ENCODE results near the gene ZC3H8. TPM values are rescaled to one million over a fixed set of nuclear protein-coding genes. Genes with fewer than 3 reads are reported as not detected.
A peak's percentile ranks its signal among the peaks of the same experiment; 100 is the strongest.

ZC3H8 gene
- 25.7 and 33.0 TPM in 2 replicates for total RNA-seq (2014; rRNA removed; shearing (Covaris generic); ENCODE audit: low replicate concordance)

- H3K4me2 ChIP-seq (ENCODE audit: low read depth, low read length, poor library complexity, severe bottlenecking) = peak within 1 kb of the TSS; percentile 79
- no peaks in the 10 kb centered on the region for H4K20me1 ChIP-seq (ENCODE audit: insufficient read depth, low read depth, low read length)
- H2AFZ ChIP-seq (ENCODE audit: low read length) = peak within 1 kb of the TSS; percentile 88; the same call in 1 of the 2 replicates
- H3K4me3 ChIP-seq (ENCODE audit: low read length) = peak within 1 kb of the TSS; percentile 73
- H3K27ac ChIP-seq (ENCODE audit: low read length) = peak within 1 kb of the TSS; percentile 70
- H3K27me3 ChIP-seq (ENCODE audit: low read length) = no peaks in the 10 kb centered on the region
- H3K9me3 ChIP-seq (ENCODE audit: low read length) = no peaks in the 10 kb centered on the region
- peak within 1 kb of the TSS; percentile 76 for H3K9ac ChIP-seq (ENCODE audit: low read length)
- DNase-seq = peak; percentile 98
- peaks cover 27% of the 10 kb centered on the region for H3K4me1 ChIP-seq (ENCODE audit: low read length)
- peaks cover 21% of the 10 kb centered on the region for H3K36me3 ChIP-seq (ENCODE audit: insufficient read depth, low read length)
- peaks cover 49% of the 10 kb centered on the region for H3K79me2 ChIP-seq (ENCODE audit: low read length)
- no peaks in the 10 kb centered on the region; the same call in 1 of the 2 replicates for H3K9me2 ChIP-seq (replicated peaks; ENCODE audit: insufficient read depth, low read length)
Observed at GRCh38 chr2:112254466-112255240, at the start of gene ZC3H8. TSS of gene ZC3H8 (minus strand) at chr2:112255042. CDS start at chr2:112254981, 61 bp downstream.

- H3K9ac ChIP-seq (ENCODE audit: low read length) = no peak overlapping the region
- DNase-seq = no peak
- peaks cover 9% of the 10 kb centered on the region for H3K4me1 ChIP-seq (ENCODE audit: low read length)
- H3K36me3 ChIP-seq (ENCODE audit: insufficient read depth, low read length) = no peaks in the 10 kb centered on the region
- H3K4me2 ChIP-seq (ENCODE audit: low read depth, low read length, poor library complexity, severe bottlenecking) = no peak overlapping the region
- no peaks in the 10 kb centered on the region for H3K9me2 ChIP-seq (replicated peaks; ENCODE audit: insufficient read depth, low read length)
- no peaks in the 10 kb centered on the region for H4K20me1 ChIP-seq (ENCODE audit: insufficient read depth, low read depth, low read length)
- H3K27me3 ChIP-seq (ENCODE audit: low read length) = no peaks in the 10 kb centered on the region
- no peaks in the 10 kb centered on the region for H3K9me3 ChIP-seq (ENCODE audit: low read length)
- no peak overlapping the region for H3K27ac ChIP-seq (ENCODE audit: low read length)
- H2AFZ ChIP-seq (ENCODE audit: low read length) = no peak overlapping the region
- H3K79me2 ChIP-seq (ENCODE audit: low read length) = no peaks in the 10 kb centered on the region
- no peak overlapping the region for H3K4me3 ChIP-seq (ENCODE audit: low read length)
Observed at GRCh38 chr2:112304298-112304941, 49.6 kb upstream of the ZC3H8 start.

GRCh38 chr2:112301973-112302372 is 47.1 kb upstream of the ZC3H8 start:
- Histone ChIP-seq H3K9me2 (replicated peaks; ENCODE audit: insufficient read depth, low read length) (no peaks in the 10 kb centered on the region), H3K9ac (ENCODE audit: low read length) (no peak overlapping the region), H2AFZ (ENCODE audit: low read length) (no peak overlapping the region), H3K79me2 (ENCODE audit: low read length) (no peaks in the 10 kb centered on the region), H3K9me3 (ENCODE audit: low read length) (no peaks in the 10 kb centered on the region), H3K4me3 (ENCODE audit: low read length) (no peak overlapping the region), H3K4me1 (ENCODE audit: low read length) (peaks cover 9% of the 10 kb centered on the region), H3K27me3 (ENCODE audit: low read length) (no peaks in the 10 kb centered on the region), H3K27ac (ENCODE audit: low read length) (no peak overlapping the region), H4K20me1 (ENCODE audit: insufficient read depth, low read depth, low read length) (no peaks in the 10 kb centered on the region), H3K36me3 (ENCODE audit: insufficient read depth, low read length) (no peaks in the 10 kb centered on the region), H3K4me2 (ENCODE audit: low read depth, low read length, poor library complexity, severe bottlenecking) (no peak overlapping the region)
- DNase-seq = no peak

GRCh38 chr2:112301171-112301584 is 46.3 kb upstream of the ZC3H8 start:
- H3K4me2 ChIP-seq (ENCODE audit: low read depth, low read length, poor library complexity, severe bottlenecking) = no peak overlapping the region

GRCh38 chr2:112296407-112296806 is 41.6 kb upstream of the ZC3H8 start:
- no peak for DNase-seq
- Histone ChIP-seq H4K20me1 (ENCODE audit: insufficient read depth, low read depth, low read length) (no peaks in the 10 kb centered on the region), H3K4me2 (ENCODE audit: low read depth, low read length, poor library complexity, severe bottlenecking) (no peak overlapping the region), H3K4me1 (ENCODE audit: low read length) (no peaks in the 10 kb centered on the region), H3K9me2 (replicated peaks; ENCODE audit: insufficient read depth, low read length) (no peaks in the 10 kb centered on the region), H3K27me3 (ENCODE audit: low read length) (no peaks in the 10 kb centered on the region), H3K9ac (ENCODE audit: low read length) (no peak overlapping the region), H2AFZ (ENCODE audit: low read length) (no peak overlapping the region), H3K36me3 (ENCODE audit: insufficient read depth, low read length) (no peaks in the 10 kb centered on the region), H3K4me3 (ENCODE audit: low read length) (no peak overlapping the region), H3K9me3 (ENCODE audit: low read length) (no peaks in the 10 kb centered on the region), H3K79me2 (ENCODE audit: low read length) (no peaks in the 10 kb centered on the region), H3K27ac (ENCODE audit: low read length) (no peak overlapping the region)

More at GRCh38 chr2:112301171-112301584, 46.3 kb upstream of the ZC3H8 start:
- H3K9me2 ChIP-seq (replicated peaks; ENCODE audit: insufficient read depth, low read length) = no peaks in the 10 kb centered on the region
- DNase-seq = no peak
- H3K9ac ChIP-seq (ENCODE audit: low read length) = no peak overlapping the region
- H3K36me3 ChIP-seq (ENCODE audit: insufficient read depth, low read length) = no peaks in the 10 kb centered on the region
- no peak overlapping the region for H3K27ac ChIP-seq (ENCODE audit: low read length)
- H3K4me1 ChIP-seq (ENCODE audit: low read length) = peaks cover 9% of the 10 kb centered on the region
- no peak overlapping the region for H3K4me3 ChIP-seq (ENCODE audit: low read length)
- no peaks in the 10 kb centered on the region for H3K9me3 ChIP-seq (ENCODE audit: low read length)
- H4K20me1 ChIP-seq (ENCODE audit: insufficient read depth, low read depth, low read length) = no peaks in the 10 kb centered on the region
- no peaks in the 10 kb centered on the region for H3K27me3 ChIP-seq (ENCODE audit: low read length)
- H2AFZ ChIP-seq (ENCODE audit: low read length) = no peak overlapping the region
- H3K79me2 ChIP-seq (ENCODE audit: low read length) = no peaks in the 10 kb centered on the region

- no peak for DNase-seq
- no peak overlapping the region for H3K4me3 ChIP-seq (ENCODE audit: low read length)
- no peaks in the 10 kb centered on the region for H4K20me1 ChIP-seq (ENCODE audit: insufficient read depth, low read depth, low read length)
- H3K9me3 ChIP-seq (ENCODE audit: low read length) = no peaks in the 10 kb centered on the region
- H3K4me1 ChIP-seq (ENCODE audit: low read length) = no peaks in the 10 kb centered on the region
- H3K36me3 ChIP-seq (ENCODE audit: insufficient read depth, low read length) = no peaks in the 10 kb centered on the region
- no peak overlapping the region for H2AFZ ChIP-seq (ENCODE audit: low read length)
- H3K27ac ChIP-seq (ENCODE audit: low read length) = no peak overlapping the region
- H3K27me3 ChIP-seq (ENCODE audit: low read length) = no peaks in the 10 kb centered on the region
- no peak overlapping the region for H3K4me2 ChIP-seq (ENCODE audit: low read depth, low read length, poor library complexity, severe bottlenecking)
- no peak overlapping the region for H3K9ac ChIP-seq (ENCODE audit: low read length)
- H3K9me2 ChIP-seq (replicated peaks; ENCODE audit: insufficient read depth, low read length) = no peaks in the 10 kb centered on the region
- no peaks in the 10 kb centered on the region for H3K79me2 ChIP-seq (ENCODE audit: low read length)
Observed at GRCh38 chr2:112295407-112296078, 40.7 kb upstream of the ZC3H8 start.

- no peaks in the 10 kb centered on the region for H4K20me1 ChIP-seq (ENCODE audit: insufficient read depth, low read depth, low read length)
- no peak overlapping the region for H3K27ac ChIP-seq (ENCODE audit: low read length)
- no peaks in the 10 kb centered on the region for H3K9me3 ChIP-seq (ENCODE audit: low read length)
- H3K9ac ChIP-seq (ENCODE audit: low read length) = no peak overlapping the region
- H3K79me2 ChIP-seq (ENCODE audit: low read length) = no peaks in the 10 kb centered on the region
- H2AFZ ChIP-seq (ENCODE audit: low read length) = no peak overlapping the region
- H3K4me2 ChIP-seq (ENCODE audit: low read depth, low read length, poor library complexity, severe bottlenecking) = no peak overlapping the region
- no peak for DNase-seq
- H3K4me1 ChIP-seq (ENCODE audit: low read length) = no peaks in the 10 kb centered on the region
- H3K36me3 ChIP-seq (ENCODE audit: insufficient read depth, low read length) = no peaks in the 10 kb centered on the region
- H3K9me2 ChIP-seq (replicated peaks; ENCODE audit: insufficient read depth, low read length) = no peaks in the 10 kb centered on the region
- H3K4me3 ChIP-seq (ENCODE audit: low read length) = no peak overlapping the region
- H3K27me3 ChIP-seq (ENCODE audit: low read length) = no peaks in the 10 kb centered on the region
Observed at GRCh38 chr2:112293636-112294401, 39.0 kb upstream of the ZC3H8 start.
